ENCODE measurements around the gene WFS1. TPM values are rescaled to one million over a fixed set of nuclear protein-coding genes. Genes with fewer than 3 reads are reported as not detected.

The WFS1 gene
- 18.9 and 21.4 TPM in 2 replicates for total RNA-seq

GRCh38 chr4:6269616-6270511, at the start of gene WFS1:
WFS1 (plus strand) TSS chr4:6269850; CDS start chr4:6277456, 7,606 bp downstream.
- DNase-seq (ENCODE audit: low read depth, low spot score), result peak; percentile 94

- no peak for DNase-seq (ENCODE audit: low read depth, low spot score)
Observed at GRCh38 chr4:6221301-6221850, 48.3 kb upstream of the WFS1 start.

- no peak for DNase-seq (ENCODE audit: low read depth, low spot score)
Observed at GRCh38 chr4:6221851-6222760, 47.5 kb upstream of the WFS1 start.

- no peak for DNase-seq (ENCODE audit: low read depth, low spot score)
Observed at GRCh38 chr4:6222761-6223292, 46.8 kb upstream of the WFS1 start.

GRCh38 chr4:6224735-6225134, 44.9 kb upstream of the WFS1 start:
- DNase-seq (ENCODE audit: low read depth, low spot score), result no peak

GRCh38 chr4:6225469-6225868, 44.2 kb upstream of the WFS1 start:
- no peak for DNase-seq (ENCODE audit: low read depth, low spot score)

- no peak for DNase-seq (ENCODE audit: low read depth, low spot score)
Observed at GRCh38 chr4:6226506-6226905, 43.1 kb upstream of the WFS1 start.

GRCh38 chr4:6227412-6228157, 42.1 kb upstream of the WFS1 start:
- no peak for DNase-seq (ENCODE audit: low read depth, low spot score)

- no peak for DNase-seq (ENCODE audit: low read depth, low spot score)
Observed at GRCh38 chr4:6228158-6229067, 41.2 kb upstream of the WFS1 start.

GRCh38 chr4:6229095-6229494, 40.6 kb upstream of the WFS1 start:
- DNase-seq (ENCODE audit: low read depth, low spot score), result no peak

- no peak for DNase-seq (ENCODE audit: low read depth, low spot score)
Observed at GRCh38 chr4:6229671-6230501, 39.8 kb upstream of the WFS1 start.

GRCh38 chr4:6230502-6230785, 39.2 kb upstream of the WFS1 start:
- no peak for DNase-seq (ENCODE audit: low read depth, low spot score)

GRCh38 chr4:6230827-6231662, 38.6 kb upstream of the WFS1 start:
- DNase-seq (ENCODE audit: low read depth, low spot score), result no peak

GRCh38 chr4:6231663-6232165, 37.9 kb upstream of the WFS1 start:
- no peak for DNase-seq (ENCODE audit: low read depth, low spot score)

- DNase-seq (ENCODE audit: low read depth, low spot score), result no peak
Observed at GRCh38 chr4:6232836-6233785, 36.5 kb upstream of the WFS1 start.

- DNase-seq (ENCODE audit: low read depth, low spot score), result no peak
Observed at GRCh38 chr4:6233929-6234328, 35.7 kb upstream of the WFS1 start.

- DNase-seq (ENCODE audit: low read depth, low spot score), result no peak
Observed at GRCh38 chr4:6235012-6235411, 34.6 kb upstream of the WFS1 start.

Data from pulmonary artery endothelial cell (primary cell).